Putamen (tissue), 1 donor: ENCODE data around the gene NUP88.
"Not testable (repeated sequence)": the region's sequence is repeated elsewhere in the genome, so short reads cannot be mapped to it uniquely, and the experiment has no call there.

ENCODE experiments used
- DNase-seq: peaks from one replicate; pipeline ENCODE4 v3.0.0-alpha.2; 2016; ENCODE audit warnings: low spot score

The NUP88 gene

GRCh38 chr17:5419356-5419958 lies at the start of gene NUP88:
NUP88 (minus strand) TSS chr17:5419662; CDS start chr17:5419650, 12 bp downstream.
- DNase-seq, result peak; percentile 98

GRCh38 chr17:5468075-5468473 lies 48.6 kb upstream of the NUP88 start:
- DNase-seq, result no peak

- DNase-seq, result no peak
These were observed 48.0 kb upstream of the NUP88 start for GRCh38 chr17:5467416-5467815.

GRCh38 chr17:5466295-5466694 lies 46.8 kb upstream of the NUP88 start:
- no peak for DNase-seq

- DNase-seq, result peak; percentile 12
These were observed 45.5 kb upstream of the NUP88 start for GRCh38 chr17:5464717-5465507.

GRCh38 chr17:5446786-5447185 lies 27.3 kb upstream of the NUP88 start:
- peak; percentile 90 for DNase-seq

- no peak for DNase-seq
These were observed 24.7 kb upstream of the NUP88 start for GRCh38 chr17:5444209-5444608.

GRCh38 chr17:5443728-5444127 lies 24.3 kb upstream of the NUP88 start:
- DNase-seq, result no peak

- no peak for DNase-seq
These were observed 19.9 kb upstream of the NUP88 start for GRCh38 chr17:5439446-5439764.

GRCh38 chr17:5438716-5439445 lies 19.4 kb upstream of the NUP88 start, which contains the start of gene C1QBP:
C1QBP (minus strand) TSS chr17:5439155; CDS start chr17:5439073, 82 bp downstream.
- peak; percentile 88 for DNase-seq

GRCh38 chr17:5437721-5438317 lies 18.4 kb upstream of the NUP88 start:
- DNase-seq, result no peak

- DNase-seq, result peak; percentile 72
These were observed 16.4 kb upstream of the NUP88 start for GRCh38 chr17:5435781-5436315.

GRCh38 chr17:5434984-5435383 lies 15.5 kb upstream of the NUP88 start:
- no peak for DNase-seq

GRCh38 chr17:5431949-5432556 lies 12.6 kb upstream of the NUP88 start:
- no peak for DNase-seq

GRCh38 chr17:5431234-5431633 lies 11.8 kb upstream of the NUP88 start:
- DNase-seq, result not testable (repeated sequence)

GRCh38 chr17:5430413-5430999 lies 11.0 kb upstream of the NUP88 start:
- no peak for DNase-seq

- DNase-seq, result no peak
These were observed 9.9 kb upstream of the NUP88 start for GRCh38 chr17:5429191-5429887.

- DNase-seq, result no peak
These were observed 6.4 kb upstream of the NUP88 start for GRCh38 chr17:5425826-5426225.

- no peak for DNase-seq
These were observed 5.4 kb upstream of the NUP88 start for GRCh38 chr17:5424909-5425308.

GRCh38 chr17:5422505-5422904 lies 3.0 kb upstream of the NUP88 start:
- no peak for DNase-seq
